ENCODE measurements around the gene SCEL.
"Not testable (repeated sequence)": the region's sequence is repeated elsewhere in the genome, so short reads cannot be mapped to it uniquely, and the experiment has no call there.

Gene SCEL, protein sequence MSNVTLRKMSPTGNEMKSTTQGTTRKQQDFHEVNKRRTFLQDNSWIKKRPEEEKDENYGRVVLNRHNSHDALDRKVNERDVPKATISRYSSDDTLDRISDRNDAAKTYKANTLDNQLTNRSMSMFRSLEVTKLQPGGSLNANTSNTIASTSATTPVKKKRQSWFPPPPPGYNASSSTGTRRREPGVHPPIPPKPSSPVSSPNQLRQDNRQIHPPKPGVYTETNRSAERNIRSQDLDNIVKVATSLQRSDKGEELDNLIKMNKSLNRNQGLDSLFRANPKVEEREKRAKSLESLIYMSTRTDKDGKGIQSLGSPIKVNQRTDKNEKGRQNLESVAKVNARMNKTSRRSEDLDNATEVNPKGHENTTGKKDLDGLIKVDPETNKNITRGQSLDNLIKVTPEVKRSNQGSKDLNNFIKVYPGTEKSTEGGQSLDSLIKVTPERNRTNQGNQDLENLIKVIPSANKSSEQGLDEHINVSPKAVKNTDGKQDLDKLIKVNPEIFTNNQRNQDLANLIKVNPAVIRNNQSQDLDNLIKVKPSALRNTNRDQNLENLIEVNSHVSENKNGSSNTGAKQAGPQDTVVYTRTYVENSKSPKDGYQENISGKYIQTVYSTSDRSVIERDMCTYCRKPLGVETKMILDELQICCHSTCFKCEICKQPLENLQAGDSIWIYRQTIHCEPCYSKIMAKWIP

DNA sequence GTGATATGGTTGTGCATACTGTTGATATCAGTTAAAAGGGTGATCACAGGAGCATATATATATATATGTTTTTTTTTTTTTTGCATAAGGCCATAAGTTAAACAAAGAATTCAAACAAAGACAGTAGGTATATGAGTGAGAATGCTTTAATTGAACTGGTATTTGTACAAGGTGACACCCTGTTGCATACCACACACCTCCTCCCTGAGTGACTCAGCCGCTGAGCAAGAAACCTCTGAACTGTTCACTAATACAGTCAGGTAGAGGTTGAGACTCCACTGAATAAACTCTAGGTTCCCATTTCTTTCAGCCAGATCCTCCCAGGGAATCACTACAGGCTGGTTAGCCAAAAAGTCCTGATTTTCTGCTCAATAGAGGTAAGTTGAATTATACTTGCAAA lies at the start of gene SCEL:
Gene SCEL (plus strand): TSS at position 259 of the 400 bp plus-strand sequence. CDS start 20,170 bp downstream, outside the sequence.
- no peak for DNase-seq

DNA sequence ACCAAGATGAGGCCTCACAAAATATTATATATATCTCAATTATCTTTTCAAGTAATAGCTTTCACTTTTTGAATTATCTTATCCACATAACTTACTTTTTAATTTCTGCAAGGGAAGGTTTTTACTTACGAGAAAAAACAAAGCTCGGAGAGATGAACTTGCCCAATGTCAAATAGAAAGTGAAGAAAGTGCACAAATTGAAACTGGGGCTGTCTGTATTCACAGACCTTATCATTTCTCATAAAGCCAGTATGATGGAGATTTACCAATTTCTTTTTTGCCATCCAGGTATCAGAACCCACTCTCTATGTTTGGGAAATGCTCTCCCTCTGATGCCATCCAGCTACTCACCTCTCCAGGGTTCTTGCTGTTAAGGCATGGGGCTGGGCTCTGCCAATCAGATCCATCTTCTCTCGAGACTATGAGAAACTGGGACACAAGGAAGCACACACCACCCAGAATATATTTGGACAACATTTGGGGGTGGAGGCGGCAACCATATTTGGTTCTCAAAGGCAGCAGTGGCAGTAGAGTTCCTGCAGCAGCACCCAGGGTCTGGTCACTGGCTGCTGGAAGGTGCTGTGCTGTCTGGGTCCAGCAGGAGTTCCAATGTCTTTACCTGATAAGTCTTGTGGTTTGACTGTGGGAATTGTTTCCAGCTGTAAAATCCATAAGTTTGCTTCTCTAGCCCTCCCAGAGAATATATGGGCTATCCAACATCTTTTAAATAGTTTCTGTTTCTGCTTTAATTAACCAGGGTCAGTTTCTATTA lies 45.8 kb upstream of the SCEL start:
- no peak for DNase-seq

DNA sequence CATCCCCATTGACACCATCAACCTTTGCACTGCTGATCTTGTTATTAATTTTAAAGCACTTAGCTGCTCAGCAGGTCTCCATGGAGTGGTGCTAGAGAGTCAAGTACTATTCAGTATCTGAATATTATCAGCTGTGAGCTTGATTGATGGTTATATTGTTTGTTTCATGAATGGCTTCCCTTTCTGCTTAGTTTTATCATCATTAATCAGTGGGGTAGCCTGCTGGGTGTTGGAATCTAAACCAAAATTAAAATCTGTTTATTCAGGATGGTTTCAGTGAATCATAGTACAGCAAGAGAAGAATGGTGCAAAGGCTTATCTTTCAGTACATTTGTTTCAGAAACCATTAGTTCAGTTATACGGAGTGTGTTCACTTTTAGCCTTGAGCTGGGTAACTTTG lies 42.5 kb upstream of the SCEL start:
- peak; percentile 66 for DNase-seq

DNA sequence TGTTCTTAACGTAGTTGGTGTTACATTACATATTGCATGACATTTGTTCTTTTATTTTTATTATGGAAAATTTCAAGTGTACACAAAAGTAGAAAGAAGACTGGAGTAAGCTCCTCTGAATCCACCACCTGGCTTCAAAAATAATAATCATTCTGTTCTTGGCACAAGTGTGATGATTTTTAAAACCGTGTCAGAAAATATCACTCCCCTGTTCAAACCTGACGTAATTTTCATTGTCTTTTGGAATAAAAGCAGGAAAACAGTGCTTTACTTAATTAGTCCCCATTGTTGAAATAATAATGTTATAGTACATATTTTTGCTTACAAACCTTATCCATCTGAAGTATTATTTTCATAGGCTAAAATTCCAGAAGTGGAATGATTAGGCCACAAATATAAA lies 41.3 kb upstream of the SCEL start:
- no peak for DNase-seq

DNA sequence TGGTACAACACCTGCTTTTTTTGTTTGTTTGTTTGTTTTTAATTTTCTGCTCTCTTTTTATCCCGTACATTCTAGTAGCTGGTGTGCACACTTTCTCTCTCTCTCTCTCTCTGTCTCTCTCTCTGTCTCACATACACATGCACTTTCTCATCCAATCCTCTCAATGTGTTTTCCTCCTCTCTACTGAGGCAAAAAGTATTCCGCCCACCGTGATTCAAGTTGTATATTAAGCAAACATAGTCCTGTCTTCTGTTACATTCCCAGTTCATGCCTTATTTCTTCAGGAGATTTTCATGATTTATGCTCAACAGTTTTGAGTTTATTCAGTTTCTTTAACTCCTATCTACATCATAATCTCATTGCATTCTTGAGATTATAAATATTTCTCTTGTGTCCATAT lies 38.2 kb upstream of the SCEL start:
- DNase-seq, result no peak

DNA sequence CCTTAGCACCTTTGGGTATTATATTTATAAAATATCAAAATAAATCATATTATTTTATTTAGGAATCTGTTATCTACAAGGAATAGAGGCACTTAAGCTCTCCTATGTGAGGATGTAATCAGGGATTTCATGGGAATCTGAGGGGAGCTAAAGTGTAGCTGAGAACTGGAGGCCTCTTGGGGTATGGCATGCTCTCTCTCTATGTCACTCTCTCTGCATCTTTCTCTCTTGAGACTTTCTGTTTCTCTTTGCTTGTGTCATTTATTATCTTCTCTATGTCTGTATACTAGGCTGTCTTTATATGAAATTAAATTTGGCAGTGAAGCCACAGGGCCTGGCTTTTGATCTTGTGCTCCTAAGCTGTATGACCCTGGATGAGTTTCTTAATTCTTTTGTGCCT lies 37.7 kb upstream of the SCEL start:
- DNase-seq, result no peak

DNA sequence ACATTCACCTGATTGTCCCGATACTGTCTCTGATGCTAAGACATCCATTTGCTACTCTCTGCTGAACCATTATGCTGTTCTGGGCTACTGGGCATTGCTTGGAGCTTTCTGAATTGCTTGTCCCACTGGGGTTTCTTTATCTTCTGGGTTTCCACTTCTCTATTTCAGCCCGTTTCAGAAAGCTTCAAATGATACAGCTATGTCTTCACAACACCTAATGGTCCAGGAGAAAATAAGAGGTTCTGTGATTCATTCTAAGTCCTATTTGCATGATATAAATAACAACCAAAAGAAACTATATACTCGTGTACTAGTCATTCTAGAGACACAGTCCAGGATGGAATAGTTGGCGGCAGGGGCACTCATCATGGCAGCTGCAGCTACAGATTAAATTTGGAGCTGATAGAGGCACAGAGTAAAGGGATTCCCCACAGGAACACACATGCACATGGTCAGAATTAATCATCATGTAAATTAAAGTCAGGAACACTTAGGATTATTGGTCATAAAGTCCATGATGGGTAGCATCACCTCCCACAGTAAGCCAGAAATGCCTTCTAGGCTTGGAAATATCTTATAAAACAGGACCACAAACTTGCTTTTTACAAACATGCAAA lies 33.3 kb upstream of the SCEL start:
- no peak for DNase-seq

DNA sequence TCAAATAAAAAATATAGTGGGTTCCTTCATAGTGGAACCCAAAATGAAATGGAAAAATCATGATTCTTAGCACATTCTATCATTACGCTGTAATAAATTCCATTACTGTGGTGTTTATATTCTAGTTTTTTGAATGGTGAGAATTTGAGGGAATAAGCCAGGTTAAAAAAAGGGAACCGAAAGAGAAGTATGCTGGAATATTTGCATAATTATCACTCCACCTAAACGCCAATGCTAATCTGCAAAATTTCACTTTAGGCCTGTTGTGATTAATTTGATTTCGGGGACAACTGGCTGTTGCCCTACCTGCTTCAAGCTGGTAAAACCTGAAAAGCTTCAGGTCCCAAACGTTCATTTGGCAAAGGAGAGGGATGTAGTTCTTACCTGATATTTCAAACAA lies 32.1 kb upstream of the SCEL start:
- no peak for DNase-seq

DNA sequence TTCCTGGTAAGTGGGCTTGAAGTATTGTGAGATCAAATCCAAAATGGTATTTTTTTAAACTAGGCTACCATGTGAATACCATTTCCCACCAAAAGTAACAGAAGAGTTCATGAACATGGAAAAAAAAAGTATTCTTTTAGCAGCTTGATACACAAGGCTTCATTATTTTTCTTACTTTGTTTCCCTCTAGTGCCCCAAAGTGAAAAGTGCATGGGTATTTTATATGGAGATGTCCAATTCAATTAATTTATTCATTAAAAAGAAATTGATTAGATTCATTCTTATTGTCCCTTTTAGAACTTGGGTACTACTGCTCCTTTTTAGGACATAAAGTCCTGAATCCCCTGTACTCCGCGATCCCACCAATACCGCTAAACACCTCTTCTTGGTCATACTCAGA lies 28.6 kb upstream of the SCEL start:
- DNase-seq, result no peak

DNA sequence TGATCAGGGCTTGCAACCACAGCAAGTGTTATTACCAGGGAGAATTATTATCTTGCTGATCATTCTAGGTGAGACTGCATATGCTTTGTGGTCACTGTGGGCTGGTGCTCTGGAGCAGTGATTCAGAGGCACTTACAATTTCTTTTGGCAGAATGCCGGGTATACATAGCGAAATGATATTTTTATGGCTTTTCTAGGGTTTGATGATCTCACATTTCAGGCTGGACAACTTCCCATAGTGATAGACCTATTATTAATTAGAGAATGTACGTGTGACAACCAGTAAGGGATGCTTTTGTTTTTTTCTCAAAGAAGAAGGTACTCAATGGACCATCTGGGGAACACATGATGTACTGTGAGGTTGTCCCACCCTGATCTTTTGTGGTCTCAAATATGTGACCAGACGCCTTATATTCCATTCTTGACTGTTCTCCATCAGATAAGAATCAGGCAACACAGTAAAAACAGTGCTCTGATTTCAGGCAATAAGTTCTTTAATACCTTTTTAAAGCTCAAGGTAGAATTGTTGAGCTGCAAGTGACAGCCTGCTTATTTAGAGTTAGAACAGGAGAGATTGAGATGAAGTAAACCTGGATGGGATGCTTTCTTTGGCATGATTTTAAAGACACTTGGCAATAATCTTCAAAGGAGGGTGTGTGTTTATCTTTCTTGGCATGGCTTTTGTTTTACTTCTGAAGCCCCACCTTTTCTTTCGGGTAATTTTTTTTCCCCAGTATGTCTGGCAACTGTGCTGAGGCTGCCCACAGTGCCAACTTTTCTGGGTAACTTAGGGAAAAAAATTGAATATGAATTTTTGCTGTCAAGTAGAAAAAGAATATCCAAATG lies 27.4 kb upstream of the SCEL start:
- DNase-seq, result no peak

DNA sequence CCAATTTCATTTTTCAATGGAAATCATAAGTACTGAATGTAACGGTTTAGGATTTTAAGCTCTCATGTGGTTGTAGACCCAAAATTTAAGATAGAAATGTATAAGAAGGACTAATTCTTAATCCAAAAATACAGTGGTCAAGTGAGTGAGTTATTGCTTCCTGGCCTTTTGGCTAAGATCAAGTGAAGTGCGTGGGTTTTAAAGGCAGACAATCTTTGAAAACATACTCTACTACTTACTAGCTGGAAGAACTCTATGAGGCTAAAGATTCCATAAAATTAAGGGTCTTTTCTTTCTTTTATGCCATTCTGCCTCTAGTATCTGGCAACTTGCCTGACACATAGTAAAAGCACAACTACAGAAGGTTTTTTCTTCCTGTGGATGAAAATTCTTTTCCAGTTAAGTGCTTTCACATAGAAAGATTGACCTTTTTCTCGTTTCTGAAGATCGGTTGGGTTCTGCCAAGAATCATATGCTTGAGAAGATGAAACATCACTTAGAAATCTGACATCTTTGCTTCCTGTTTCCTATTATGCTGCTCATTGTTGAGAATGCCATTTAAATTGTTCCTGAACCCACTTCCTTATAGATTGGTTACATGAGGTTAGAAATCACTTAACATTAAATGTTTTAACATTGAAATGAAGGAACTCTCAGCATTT lies 26.4 kb upstream of the SCEL start:
- no peak for DNase-seq

DNA sequence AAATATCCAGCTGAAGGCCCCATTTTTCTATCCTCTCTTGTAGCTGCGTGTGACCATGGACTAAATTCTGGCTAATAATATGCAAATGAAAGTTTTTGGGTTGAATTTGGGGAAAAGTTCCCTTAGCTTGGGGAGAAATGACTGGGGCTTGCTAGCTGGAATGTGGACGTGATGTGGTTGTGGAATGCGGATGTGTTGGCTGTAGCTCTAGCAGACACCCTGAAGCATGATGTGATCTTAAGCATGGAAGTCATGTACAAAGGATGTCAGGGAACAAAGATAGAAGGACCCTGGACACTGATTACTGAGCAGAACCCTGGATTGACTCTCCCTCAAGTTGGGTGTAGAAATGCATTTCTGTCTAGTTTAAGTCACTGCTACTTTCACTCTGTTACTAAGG lies 25.4 kb upstream of the SCEL start:
- no peak for DNase-seq

DNA sequence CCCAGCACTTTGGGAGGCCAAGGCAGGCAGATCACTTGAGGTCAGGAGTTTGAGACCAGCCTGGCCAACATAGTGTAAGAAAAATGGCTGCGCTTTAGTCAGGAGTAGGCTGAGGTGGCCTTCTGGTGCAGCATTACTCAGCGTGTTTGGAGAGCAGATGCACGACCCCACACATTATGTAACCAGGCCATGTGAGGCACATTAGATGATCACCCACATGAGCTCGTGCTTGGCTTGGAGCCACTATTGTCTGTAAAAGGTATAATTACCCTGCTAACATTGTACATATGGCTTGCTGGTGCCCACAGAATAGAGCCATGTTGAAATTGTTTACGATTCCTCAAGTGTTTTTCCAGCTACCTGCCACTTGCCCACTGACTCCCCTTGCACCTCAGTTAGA lies 24.0 kb upstream of the SCEL start:
- peak; percentile 57 for DNase-seq

DNA sequence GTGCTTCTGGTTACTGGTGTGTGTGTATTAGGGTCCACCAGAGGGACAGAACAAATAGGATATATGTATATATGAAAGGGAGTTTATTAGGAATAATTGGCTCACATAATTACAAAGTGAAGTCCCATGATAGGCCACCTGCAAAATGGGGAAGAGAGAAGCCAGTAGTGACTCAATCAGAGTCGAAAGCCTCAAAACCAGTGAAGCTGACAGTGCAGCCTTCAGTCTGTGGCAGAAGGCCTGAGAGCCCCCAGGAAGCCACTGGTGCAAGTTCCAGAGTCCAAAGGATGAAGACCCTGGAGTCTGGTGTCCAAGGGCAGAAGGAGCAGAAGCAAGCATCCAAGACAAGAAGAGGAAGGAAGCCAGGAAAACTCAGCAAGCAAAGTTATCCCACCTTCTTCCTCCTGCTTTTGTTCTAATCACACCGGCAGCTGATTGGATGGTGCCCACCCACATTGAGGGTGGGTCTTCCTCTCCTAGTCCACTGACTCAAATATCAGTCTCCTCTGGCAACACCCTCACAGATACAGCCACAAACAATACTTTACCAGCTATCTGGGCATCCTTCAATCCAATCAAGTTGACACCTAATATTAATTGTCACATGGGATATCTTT lies 21.7 kb upstream of the SCEL start:
- DNase-seq, result no peak

DNA sequence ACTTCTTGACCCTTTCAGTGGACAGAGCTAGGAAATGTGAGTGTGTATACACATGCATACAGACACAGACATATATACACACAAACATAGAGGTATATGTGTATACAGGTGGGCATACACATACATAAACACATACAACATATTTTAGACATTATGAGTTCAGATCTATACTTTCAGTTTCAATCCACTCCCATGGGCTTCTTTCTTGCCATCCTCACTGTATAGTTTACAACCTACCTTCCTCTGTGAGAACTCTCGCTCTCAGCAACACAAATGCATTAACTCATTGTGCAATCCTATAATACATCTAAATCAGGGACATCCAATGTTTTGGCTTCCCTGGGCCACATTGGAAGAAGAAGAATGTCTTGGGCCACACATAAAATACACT lies 21.2 kb upstream of the SCEL start:
- DNase-seq, result no peak

DNA sequence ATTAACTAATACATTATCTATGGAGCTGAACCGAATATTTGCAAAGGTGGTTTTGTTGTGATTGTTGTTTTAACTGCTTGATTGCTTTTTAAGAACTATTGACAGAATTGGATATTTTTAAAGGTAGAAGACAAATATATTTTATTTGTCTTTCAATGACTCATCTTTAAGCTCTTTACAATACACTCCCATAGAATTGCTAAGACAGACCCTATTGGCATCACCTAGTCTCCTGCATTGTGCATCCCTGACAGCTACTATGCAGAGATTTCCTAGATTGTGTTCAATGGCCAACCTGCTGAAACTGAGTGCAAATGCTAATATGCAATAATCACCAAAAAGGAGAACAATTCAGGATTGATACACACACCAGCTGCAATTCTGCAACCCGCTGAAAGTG lies 19.7 kb upstream of the SCEL start:
- no peak for DNase-seq

DNA sequence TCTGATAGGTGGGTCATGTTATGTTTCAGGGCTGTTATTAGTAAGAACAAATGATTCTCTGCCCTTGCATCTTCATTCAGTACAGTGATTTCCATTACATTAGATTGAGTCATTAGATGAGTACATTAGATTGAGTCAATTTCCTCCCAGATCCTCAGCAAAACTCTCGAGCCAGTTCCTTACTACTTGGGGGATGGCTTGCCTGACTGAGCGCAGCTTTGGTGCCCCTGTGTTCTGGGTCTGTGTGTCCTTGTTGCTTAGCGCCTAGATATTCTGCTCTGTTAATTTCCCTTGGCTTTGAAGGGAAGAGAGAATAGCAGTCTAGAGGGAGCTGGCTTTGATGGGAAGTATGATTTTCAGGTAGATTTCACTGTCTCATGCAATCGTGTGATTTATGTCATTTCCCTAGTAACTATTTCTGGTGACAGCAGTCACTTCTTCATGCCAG lies 19.1 kb upstream of the SCEL start:
- DNase-seq, result no peak

DNA sequence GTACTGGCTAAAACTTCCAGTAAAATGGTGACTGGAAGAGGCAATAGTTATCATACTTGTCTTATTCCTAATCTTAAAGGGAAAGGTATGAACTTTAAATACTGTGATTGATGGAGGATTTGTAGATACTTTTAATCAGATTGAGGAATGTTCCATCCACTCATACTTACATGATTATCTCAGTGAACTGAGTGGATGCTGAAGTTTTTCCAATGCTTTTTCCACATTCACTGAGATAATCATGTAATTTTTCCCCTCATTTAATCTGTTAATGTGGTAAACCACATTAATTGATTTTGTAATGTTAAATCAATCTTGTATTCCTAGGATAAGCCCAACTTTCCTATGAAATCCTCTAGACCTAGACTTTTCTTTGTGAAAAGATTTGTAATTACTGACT lies 17.2 kb upstream of the SCEL start:
- no peak for DNase-seq

DNA sequence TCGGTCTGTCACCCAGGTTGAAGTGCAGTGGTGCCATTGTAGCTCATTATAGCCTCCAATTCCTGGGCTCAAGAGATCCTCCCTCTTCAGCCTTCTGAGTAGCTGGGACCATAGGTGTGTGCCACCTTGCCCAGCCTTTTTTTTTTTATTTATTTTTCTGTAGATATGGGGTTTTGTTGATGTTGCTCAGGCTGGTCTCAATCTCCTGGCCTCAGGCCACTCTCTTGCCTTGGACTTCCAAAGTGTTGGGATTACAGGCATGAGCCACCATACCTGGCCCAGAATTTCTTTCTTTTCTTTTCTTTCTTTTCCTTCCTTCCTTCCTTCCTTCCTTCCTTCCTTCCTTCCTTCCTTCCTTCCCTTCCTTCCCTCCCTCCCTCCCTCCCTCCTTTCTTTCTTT lies 16.1 kb upstream of the SCEL start:
- DNase-seq, result not testable (repeated sequence)

DNA sequence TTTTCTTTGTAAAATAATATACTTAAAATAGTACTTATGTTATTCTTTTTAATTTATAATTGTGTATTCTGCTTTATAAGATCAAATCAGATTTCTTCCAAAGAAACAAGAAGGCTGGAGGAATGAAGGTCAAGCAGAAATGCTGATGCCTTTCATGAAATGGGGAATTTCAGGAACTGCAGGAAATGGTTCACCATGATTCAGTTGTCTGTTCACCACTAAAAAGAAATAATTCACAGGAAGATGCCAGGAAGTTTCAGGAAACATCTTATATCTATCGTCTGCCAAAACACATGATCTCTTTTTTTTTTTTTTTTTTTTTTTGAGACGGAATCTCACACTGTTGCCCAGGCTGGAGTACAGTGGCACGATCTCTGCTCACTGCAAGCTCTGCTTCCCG lies 15.7 kb upstream of the SCEL start:
- DNase-seq, result no peak

DNA sequence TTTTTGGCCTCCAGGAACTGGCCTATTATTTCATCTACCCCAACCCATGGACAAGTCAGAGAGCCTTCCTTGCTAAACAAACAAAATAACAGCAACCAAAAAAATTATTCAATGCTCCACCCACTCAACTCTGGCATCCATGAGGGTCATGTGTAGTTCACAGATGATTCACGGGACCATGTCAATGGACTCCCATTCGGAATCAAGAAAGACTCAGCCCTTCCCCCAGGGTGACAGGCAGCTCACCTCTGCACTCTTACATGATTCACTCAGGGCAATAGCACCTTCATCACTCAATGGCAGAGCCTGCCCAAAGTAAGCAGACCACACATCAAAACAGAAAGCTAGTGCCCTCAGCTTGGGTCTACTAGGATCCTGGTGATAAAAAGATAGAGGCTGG lies 14.3 kb upstream of the SCEL start:
- DNase-seq, result no peak

Data from COR-L47 (cell line).